Measurements from ENCODE around the gene DNASE1L1.
A peak's percentile ranks its signal among the peaks of the same experiment; 100 is the strongest.

The DNASE1L1 gene, protein sequence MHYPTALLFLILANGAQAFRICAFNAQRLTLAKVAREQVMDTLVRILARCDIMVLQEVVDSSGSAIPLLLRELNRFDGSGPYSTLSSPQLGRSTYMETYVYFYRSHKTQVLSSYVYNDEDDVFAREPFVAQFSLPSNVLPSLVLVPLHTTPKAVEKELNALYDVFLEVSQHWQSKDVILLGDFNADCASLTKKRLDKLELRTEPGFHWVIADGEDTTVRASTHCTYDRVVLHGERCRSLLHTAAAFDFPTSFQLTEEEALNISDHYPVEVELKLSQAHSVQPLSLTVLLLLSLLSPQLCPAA

DNA sequence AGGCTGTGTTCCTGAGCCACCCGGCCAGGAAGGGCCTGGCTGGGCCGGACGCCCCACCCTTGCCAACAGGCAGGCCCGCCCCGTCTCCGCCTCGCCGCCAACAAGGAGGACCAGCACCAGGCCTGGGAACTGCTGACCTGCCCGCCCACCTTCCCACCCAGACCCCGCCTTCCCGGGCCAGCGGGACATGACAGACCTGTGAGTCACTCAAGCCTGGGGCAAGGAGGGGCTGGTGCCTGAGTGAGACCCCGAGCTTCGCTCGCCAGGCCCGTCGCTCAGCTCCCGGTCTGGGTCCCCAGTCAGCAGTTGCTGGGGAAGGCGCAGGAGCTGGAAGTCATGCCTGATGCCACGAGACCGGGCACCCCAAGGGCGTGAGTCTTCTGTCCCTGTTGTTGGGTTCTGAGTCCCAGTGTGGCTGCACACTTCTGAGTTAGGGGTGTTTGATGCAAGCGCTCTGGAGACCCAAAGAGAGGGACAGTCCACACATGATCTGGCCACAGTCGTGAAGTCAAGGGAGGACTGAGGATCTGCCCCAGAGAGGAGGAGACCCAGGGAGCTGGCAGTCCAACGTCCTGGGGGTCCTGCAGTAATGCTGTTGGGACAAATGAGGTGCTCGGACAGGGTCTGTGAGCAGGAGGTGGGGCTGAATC, at the start of gene DNASE1L1:
TSS of gene DNASE1L1 (minus strand) at position 33 of the 650 bp plus-strand sequence. CDS start 3,686 bp downstream, outside the sequence.
- no peak for DNase-seq (ENCODE audit: low read depth in 2 of 2)

DNA sequence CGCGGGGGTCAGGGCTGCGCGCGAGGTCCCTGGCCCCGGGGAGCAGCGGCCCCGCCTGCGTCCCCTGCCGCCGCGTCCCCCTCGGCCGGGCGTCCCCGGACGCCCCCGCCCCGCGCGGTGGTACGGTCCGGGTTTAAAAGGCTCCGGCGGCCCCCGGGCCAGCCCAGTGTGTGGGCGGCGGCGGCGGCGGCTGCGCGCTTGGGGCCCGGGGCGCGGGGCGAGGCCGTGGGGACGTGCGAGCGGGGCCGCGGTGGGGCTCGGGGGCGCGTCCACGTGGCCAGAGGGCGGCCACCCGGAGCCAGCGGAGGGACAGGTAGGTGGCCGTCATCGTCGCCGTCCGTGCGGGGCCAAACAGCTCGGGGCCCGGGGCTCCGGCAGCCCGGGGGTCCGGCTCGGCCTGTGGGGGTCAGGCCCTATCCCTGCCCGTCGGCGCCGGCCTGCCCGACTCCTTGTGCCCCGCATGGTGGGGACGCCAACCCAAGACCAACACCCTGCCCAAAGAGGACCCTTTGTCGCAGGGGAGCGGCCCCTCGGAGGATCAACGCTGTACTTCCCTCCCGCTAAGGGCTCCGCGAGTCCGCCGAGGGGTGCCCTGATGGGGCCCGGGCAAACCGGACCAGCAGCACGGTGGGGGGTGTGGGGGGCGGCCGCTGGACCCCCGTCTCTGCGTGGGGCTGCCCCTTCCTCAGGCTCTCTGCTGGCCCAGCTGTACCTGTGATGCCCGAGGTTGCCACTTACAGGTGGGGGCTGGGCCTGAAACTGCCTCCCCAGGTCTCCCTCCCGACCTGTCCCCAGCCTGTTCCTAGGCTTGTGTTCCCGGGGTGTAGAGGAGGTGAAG, 49.3 kb upstream of the DNASE1L1 start, which contains the start of gene PLXNA3:
TSS of gene PLXNA3 (plus strand) at position 166 of the 838 bp plus-strand sequence. CDS start 1,903 bp downstream, outside the sequence.
- DNase-seq (ENCODE audit: low read depth in 2 of 2) = peak; percentile 29 to 46

DNA sequence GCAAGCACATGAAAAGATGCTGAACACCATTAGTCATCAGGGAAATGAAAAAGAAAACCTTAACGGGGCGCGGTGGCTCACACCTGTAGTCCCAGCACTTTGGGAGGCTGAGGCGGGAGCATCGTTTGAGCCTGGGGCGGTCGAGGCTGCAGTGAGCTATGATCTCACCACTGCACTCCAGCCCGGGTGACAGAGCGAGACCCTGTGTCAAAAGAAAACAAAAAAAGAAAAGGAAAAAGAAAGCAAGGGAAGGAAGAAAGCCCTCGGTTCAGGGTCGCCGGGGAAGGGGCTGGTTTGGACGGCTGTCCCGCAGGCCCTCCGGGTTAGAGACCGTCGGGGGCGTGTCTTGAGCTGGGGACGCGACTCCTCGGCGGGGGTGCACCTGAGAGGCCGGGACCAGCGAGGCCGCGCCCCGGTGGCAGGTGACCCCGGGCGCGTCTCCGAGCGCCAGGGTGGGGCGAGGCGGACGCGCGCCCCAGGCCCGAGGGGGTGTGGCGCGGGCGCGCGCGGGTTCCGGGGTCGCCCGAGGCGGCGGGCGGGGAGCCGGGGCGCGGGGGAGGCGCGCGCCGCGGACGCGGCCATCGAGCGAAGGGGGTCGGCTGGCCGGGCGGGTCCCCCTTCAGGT, 48.5 kb upstream of the DNASE1L1 start:
- no peak for DNase-seq (ENCODE audit: low read depth in 2 of 2)

DNA sequence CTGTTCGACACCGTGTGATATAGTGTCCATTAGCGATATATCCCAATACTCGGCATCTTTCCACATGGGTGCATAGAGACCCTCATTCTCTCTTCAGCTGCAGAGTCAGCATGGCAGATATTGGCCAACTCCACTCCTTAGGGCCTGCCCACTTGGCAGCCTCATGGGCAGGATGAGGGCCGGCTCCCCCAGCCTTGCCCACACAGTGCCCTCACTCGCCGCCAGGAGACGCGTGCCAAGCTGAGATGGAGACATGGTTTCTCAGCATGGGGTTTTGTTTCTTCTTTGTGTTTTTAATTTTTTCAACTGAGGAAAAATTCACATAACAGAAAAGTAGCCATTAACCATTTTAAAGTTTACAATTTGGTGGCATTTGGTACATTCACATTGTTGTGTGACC, 43.8 kb upstream of the DNASE1L1 start:
- DNase-seq (ENCODE audit: low read depth in 2 of 2) = no peak

DNA sequence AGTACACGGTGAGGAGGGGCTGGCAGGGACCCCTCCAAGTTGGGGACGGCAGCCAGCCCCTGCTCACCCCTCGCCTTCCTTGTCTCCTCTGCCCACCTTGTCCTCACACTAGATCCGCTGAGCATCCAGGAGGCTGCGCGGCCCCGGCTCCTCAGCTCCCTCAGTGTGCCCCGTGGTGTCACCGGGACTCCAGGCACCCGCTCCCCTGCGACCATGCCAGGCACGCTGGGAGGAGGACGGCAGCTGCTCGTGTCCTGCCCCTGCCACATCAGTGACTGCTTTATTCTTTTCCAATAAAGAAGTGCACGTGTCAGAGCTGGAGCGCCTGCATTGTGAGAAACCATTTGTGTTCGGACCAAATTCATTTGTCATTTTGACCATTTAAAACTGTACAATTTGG, 41.3 kb upstream of the DNASE1L1 start:
- DNase-seq (ENCODE audit: low read depth in 2 of 2) = no peak

DNA sequence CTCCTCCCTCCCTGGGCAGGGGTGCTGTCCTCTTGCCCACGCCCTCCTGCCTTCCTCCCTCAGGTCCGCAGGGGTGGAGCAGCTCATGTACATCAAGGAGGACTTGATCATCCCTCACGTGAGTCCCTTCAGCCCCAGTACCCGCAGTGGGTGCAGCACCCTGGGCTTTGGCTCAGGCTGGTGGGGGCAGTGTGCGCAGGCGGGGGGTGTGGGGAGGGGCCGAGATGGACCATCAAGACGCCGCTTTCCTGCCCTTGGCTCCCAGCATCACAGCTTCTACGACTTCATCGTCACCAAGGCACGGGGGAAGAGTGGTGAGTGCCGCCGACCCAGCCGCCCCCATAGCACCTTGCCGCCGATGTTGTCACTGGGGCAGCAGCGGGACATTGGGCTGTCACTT, 40.6 kb upstream of the DNASE1L1 start:
- DNase-seq (ENCODE audit: low read depth in 2 of 2) = no peak

DNA sequence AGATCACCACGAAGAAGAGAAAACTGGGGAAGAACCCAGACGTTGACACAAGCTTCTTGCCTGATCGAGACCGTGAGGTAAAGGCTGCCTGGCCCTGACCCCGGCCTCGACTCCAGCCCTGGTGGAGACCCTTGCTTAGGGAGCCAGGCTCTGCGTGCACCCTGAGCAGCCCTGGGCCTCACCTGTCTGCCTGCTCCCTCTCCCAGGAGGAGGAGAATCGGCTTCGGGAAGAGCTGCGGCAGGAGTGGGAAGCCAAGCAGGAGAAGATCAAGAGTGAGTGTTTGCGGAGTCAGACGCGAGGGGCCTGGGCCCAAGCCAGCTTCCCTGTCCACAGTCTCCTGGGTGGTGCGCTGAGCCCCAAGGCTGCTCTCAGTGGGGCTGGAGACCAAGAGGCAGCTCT, 39.4 kb upstream of the DNASE1L1 start:
- DNase-seq (ENCODE audit: low read depth in 2 of 2) = no peak

DNA sequence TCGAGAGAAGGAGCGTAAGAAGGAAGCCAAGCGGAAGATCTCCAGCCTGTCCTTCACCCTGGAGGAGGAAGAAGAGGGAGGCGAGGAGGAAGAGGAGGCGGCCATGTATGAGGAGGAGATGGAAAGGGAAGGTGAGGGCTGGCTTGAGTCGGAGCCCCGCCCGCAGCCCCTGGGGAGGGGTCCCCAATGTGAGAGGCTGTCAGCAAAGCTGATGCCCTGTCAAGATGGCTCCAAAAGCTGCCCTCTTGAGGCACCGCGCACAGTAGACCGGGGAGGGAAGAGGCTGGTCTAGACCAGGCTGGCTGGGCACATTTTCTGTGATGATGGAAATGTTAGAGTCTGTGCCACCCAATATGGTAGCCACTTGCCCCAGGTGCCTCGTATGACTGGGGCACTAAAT, 37.4 kb upstream of the DNASE1L1 start:
- no peak for DNase-seq (ENCODE audit: low read depth in 2 of 2)

DNA sequence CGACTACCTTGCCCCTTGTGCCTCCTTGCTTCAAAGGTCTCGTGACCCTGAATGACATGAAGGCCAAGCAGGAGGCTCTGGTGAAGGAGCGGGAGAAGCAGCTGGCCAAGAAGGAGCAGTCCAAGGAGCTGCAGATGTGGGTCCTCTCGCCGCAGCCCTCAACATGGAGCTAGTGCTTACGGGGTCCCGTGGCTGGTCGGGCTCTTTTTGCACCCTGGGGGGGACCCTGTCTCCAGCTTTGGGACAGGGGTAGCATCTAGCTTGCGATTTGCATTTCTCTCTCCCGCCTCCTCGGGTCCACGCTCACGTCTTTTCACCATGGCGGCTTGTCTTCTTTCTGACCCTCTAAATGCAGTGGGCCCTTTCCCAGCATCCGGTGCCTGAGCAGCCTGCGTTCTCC, 36.7 kb upstream of the DNASE1L1 start:
- DNase-seq (ENCODE audit: low read depth in 2 of 2) = no peak

DNA sequence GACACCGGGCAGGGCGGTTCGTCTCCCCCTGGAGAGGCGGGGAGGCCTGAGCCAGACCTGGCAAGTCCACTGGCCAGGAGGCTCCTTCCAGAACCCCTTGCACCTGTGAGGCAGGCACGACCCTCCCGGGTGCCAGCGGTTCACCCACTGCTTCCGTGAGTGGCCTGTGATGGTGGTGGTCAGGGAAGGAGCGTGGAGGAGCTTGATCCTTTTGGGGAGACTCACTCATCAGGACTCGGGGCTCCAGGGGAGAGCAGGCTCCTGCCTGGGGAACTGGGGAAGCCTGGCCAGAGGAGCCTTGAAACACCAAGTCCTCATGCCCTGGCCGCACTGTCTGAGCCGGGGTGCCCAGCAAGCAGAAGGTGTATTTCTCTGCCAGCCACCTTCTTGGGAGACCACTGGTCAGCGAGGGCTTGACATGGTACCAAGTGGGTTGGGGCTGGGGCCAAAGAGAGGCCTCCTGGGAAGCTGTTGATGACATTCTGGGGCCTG, 35.7 kb upstream of the DNASE1L1 start:
- DNase-seq (ENCODE audit: low read depth in 2 of 2) = no peak

DNA sequence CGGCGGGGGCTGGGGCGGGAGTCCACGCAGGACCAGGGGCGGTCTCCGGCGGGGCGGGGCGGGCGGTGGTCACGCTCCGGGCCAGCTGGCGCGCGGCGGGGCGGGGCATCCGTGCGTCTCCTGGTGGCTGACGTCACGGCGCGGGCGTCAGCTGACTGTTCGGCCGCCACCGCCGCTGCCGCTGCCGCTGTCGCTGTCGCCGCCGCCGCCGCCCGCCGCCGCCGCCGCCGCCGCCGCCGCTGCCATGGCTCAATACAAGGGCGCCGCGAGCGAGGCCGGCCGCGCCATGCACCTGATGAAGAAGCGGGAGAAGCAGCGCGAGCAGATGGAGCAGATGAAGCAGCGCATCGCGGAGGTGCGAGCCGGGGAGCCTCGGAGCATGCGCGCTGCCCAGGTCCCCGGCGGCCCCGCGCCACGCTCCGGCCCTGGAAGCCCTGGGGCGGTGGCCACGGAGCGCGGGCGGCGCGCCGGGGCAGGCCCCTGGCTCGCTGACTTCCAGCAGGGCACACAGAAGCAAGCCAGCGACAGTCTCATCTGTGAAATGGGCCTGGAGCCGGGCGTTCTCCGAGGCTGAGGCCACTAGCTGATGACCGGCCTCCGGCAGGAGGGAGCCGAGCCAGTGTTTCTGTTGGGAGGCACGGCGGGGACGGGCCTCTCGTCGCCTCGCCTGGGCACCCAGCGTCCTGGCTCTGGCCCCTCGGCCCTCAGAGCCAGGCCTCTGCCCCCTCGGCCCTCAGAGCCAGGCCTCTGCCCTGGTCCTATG, 35.1 kb upstream of the DNASE1L1 start, which contains the start of gene FAM50A:
TSS of gene FAM50A (plus strand) at position 150 of the 763 bp plus-strand sequence. CDS start at position 245, 95 bp downstream.
- peak in 1 of 2 donors; percentile 27 for DNase-seq (ENCODE audit: low read depth in 2 of 2)

DNA sequence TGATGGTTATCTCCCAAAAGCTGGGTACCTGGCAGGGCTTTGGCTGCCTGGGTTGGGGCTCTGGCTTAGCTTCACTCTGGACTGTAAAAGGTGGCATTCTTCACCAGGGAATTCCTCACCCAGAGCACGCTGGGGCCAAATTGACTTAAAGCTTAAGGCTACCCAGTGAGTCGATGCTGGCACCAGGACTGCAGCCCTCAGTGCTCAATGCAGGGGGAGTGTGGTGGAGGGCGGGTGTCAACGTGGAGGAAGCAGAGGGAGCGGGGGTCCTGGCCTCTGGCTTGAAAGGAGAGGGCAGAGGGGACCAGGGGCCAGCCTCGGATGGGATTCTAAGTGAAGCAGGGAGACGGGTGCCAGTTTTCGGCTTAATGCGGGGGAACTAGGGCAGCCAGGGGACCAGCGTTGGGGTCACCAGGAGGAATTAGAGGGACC, 34.4 kb upstream of the DNASE1L1 start:
- no peak for DNase-seq (ENCODE audit: low read depth in 2 of 2)

DNA sequence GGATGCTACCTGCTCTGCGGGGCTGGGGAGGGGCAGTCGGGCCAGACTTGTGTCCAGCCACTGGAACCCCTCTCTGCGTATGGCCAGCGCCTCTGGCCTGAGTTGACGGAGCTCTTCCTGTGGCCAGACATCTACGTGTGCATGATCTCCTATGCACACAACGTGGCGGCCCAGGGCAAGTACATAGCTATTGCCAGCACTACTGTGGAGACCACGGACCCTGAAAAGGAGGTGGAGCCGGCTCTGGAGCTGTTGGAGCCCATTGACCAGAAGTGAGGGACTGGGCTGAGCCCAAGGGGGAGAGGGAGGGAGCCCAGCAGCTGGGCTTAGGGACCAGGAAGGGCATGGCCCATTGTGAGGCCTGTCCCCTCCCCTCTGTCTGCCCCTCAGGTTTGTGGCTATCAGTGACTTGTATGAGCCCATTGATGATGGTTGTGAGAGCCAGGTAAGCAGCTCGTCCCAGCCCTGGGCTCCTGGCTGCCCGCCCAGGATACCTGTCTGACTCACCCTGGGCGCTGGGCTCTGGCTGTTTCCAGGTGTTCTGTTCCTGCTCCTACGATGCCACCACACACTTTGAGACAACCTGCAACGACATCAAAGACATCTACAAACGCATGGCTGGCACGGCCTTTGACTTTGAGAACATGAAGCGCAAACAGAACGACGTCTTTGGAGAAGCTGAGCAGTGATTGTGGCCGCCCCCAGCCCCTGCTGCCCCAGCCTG, 33.1 kb upstream of the DNASE1L1 start:
- DNase-seq (ENCODE audit: low read depth in 2 of 2) = no peak

DNA sequence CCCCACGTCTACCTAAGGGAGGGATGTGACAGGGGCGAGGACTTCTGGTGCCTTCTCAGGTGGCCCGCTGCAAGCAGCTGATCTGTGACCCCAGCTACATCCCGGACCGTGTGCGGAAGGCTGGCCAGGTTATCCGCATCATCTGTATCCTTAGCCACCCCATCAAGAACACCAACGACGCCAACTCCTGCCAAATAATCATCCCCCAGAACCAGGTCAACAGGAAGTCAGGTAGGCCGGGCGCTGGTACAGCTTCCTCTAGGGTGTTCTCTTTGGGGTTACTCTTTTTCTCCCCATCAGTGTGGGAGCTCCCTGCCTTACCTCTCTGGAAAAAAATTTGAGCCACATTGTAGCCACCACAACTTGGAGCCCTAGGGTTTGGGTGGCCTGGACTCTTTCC, 32.5 kb upstream of the DNASE1L1 start:
- no peak for DNase-seq (ENCODE audit: low read depth in 2 of 2)

DNA sequence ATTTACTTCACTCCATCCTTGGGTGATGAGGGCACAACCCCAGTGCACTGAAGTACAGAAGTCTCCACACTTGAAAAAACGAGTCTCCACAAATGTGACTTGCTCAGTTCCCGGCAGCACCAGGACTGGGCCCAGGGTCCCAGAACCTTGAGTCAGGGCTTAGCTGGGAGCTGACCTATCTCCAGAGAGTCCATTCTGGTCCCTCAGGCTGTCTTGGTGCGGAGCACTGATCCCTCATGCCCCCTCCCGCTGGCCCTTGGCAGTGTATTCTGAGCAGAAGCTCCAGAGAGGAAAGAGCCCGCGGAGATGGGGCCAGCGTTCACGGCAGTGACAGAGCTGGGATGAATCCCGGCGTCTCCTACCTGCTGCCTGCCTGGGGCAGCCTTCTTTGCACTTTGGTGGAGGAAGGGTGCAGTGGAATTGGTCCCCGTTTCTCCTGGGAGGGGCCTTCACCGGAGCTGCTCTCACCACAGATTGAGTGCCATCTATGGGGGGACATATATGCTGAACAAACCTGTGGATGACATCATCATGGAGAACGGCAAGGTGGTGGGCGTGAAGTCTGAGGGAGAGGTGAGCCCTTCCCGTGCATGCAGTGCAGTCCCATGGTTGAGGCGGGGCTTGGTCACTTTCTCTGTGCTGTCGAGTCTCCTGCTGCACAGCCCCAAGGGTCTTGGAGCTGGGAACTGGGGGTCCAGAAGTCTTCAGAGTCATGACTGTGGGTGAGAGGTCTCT, 31.7 kb upstream of the DNASE1L1 start:
- DNase-seq (ENCODE audit: low read depth in 2 of 2) = no peak

DNA sequence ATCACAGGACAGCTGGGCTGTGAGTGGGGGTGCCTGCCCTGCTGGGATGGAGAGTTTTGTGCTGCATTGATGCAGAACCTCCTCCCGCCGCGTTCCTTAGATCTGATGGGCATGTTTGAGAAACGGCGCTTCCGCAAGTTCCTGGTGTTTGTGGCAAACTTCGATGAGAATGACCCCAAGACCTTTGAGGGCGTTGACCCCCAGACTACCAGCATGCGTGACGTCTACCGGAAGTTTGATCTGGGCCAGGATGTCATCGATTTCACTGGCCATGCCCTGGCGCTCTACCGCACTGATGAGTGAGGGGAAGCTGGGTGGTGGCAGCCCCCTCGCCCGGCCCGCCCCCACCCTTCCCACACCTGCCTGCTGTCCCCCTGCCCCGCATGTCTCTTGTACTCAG, 30.8 kb upstream of the DNASE1L1 start:
- no peak for DNase-seq (ENCODE audit: low read depth in 2 of 2)

DNA sequence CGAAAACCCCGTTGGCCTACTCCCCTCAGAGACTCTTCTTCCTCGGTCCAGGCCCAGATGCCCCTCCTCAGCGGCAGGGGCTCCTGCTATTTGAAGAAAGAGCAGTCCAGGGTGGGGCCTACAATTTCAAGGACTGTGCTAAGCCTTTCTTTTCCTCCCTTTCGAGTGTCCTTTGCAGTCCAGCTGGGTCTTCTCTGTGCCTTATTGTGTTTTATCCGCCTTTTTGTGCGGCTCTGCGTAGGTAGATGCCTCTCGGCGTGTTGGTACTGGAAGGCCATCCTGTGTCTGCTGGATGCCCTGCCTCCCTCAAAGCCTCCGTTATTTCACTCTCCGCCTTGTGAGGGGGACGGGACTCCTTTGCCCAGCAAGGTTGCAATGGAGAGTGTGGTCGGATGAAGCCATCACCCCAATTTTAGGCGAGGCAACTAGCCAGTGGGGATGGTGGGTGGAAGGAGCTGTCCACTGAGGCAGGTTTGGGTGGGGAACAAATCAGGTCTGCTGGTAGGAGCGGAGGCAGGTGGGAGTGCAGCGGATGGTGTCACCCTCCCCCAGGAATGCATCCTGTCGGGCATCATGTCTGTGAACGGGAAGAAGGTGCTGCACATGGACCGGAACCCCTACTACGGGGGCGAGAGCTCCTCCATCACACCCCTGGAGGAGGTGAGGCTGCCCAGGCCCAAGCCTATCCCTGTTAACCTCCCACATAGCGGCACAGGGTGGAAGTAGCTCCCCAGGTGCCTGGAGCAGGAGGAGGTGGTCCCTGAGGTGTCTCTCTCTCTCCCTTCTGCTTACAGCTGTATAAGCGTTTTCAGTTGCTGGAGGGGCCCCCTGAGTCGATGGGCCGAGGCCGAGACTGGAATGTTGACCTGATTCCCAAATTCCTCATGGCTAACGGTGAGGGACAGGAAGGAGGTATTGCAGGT, 29.2 kb upstream of the DNASE1L1 start:
- no peak for DNase-seq (ENCODE audit: low read depth in 2 of 2)

DNA sequence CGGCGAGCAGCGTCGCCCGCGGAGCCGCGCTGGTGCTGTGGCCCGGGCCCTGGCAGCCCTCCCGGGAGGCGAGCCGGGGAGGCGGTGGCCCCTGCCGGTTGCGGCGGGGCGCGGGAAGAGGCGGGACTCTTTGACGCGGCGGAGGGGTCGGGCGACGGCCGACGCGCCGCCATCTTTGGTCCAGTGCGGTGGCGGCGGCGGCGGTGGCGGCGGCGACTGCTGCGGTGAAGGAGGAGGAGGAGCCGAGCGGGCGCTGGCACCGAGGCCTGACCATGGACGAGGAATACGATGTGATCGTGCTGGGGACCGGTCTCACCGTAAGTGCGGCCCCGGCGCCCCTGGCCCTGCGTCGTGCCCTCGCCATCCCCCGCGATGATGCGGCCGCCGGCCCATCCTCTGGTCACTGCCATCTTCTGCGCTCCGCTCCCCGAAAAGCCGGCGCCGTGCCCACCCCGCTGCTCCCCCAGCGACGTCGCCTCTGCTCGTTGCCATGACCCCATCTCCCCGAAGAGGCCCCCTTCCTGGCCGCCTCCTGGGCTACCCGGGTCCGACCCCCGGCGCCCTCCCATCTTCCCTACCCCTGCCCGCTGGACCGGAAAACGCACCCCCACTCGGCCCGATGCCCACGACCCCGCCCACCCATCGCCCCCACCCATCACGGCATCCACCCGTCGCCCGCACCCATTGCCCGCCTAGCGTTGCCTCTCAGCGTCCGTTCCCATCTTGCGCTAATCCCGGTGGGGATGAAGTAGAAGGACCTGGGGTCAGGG, 28.1 kb upstream of the DNASE1L1 start, which contains the start of gene GDI1:
TSS of gene GDI1 (plus strand) at position 172 of the 770 bp plus-strand sequence. CDS start at position 273, 101 bp downstream.
- DNase-seq (ENCODE audit: low read depth in 2 of 2) = no peak

All from stimulated activated CD8-positive, alpha-beta memory T cell treated with anti-CD3 and anti-CD28 coated beads, Interleukin-7, amount 100 ng/mL, for 1 hour (primary cell).